DMS153 (cell line): ENCODE data around the gene TMIGD1.

Source experiments
- DNase-seq: peaks from one replicate; lab custom pipeline; 2025; lab: John Stamatoyannopoulos, UW

TMIGD1 gene

GRCh38 chr17:30333503-30334360 is at the start of gene TMIGD1:
Gene TMIGD1, minus strand, starts transcription at chr17:30334057. Its CDS starts 1,924 bp downstream, at chr17:30332133.
- no peak for DNase-seq

- DNase-seq: no peak
Measured at GRCh38 chr17:30382345-30382744, 48.5 kb upstream of the TMIGD1 start.

- no peak for DNase-seq
Measured at GRCh38 chr17:30381340-30381659, 47.4 kb upstream of the TMIGD1 start.

- DNase-seq: no peak
Measured at GRCh38 chr17:30380643-30381339, 46.9 kb upstream of the TMIGD1 start.

- DNase-seq: no peak
Measured at GRCh38 chr17:30379903-30380381, 46.1 kb upstream of the TMIGD1 start.

- DNase-seq: no peak
Measured at GRCh38 chr17:30379303-30379902, 45.5 kb upstream of the TMIGD1 start.

GRCh38 chr17:30378825-30379302 is 45.0 kb upstream of the TMIGD1 start, which contains the start of gene CPD:
Gene CPD, plus strand, starts transcription at chr17:30378927. Its CDS starts 54 bp downstream, at chr17:30378981.
- peak; percentile 82 for DNase-seq

- DNase-seq: no peak
Measured at GRCh38 chr17:30378241-30378824, 44.5 kb upstream of the TMIGD1 start.

- no peak for DNase-seq
Measured at GRCh38 chr17:30377574-30378240, 43.9 kb upstream of the TMIGD1 start.

- peak; percentile 86 for DNase-seq
Measured at GRCh38 chr17:30376621-30377452, 43.0 kb upstream of the TMIGD1 start.

GRCh38 chr17:30375661-30376060 is 41.8 kb upstream of the TMIGD1 start:
- DNase-seq: no peak

GRCh38 chr17:30372755-30373154 is 38.9 kb upstream of the TMIGD1 start:
- DNase-seq: no peak

GRCh38 chr17:30369995-30370394 is 36.1 kb upstream of the TMIGD1 start:
- no peak for DNase-seq

- peak; percentile 82 for DNase-seq
Measured at GRCh38 chr17:30368912-30369720, 35.3 kb upstream of the TMIGD1 start.

GRCh38 chr17:30366536-30366935 is 32.7 kb upstream of the TMIGD1 start:
- no peak for DNase-seq

- DNase-seq: no peak
Measured at GRCh38 chr17:30363715-30364202, 29.9 kb upstream of the TMIGD1 start.

GRCh38 chr17:30361766-30362279 is 28.0 kb upstream of the TMIGD1 start:
- DNase-seq: no peak

- DNase-seq: no peak
Measured at GRCh38 chr17:30360086-30360808, 26.4 kb upstream of the TMIGD1 start.
